ENCODE measurements around the gene SCN5A. TPM values are rescaled to one million over a fixed set of nuclear protein-coding genes. Genes with fewer than 3 reads are reported as not detected.

Gene SCN5A
- total and polyA plus RNA-seq, 10 donors: 0.02 to 1.2 (median 0.17) TPM; not detected in 3

GRCh38 chr3:38684546-38684945 is 35.1 kb upstream of the SCN5A start:
- no peak overlapping the region for H3K27ac ChIP-seq
- 11 to 29% (median 17%) methylated on average over 5 of the region's 5 CpGs for WGBS, 5 donors
- no peaks in the 10 kb centered on the region for H3K36me3 ChIP-seq
- no peak for DNase-seq
- H3K9me3 ChIP-seq: no peaks in the 10 kb centered on the region
- no peak overlapping the region for H3K4me3 ChIP-seq
- TF ChIP-seq POLR2A (IDR thresholded peaks at IDR 0.05) (no peak), CTCF (IDR thresholded peaks at IDR 0.05 in 8 of 11, conservative IDR thresholded peaks at IDR 0.05 in 3 of 11) (no peak), POLR2AphosphoS5 (IDR thresholded peaks at IDR 0.05) (no peak)
- intact Hi-C loops (cut with DNase I; ENCODE audit: low total_unique reads): no loop called here
- H3K27me3 ChIP-seq (replicated peaks in 1 of 7): peaks cover 0 to 10% (median 0%) of the 10 kb centered on the region in 7 donors
- no peaks in the 10 kb centered on the region for H3K4me1 ChIP-seq

GRCh38 chr3:38669668-38670067 is 20.2 kb upstream of the SCN5A start:
- 50 to 65% (median 58%) methylated on average over 4 of the region's 4 CpGs for WGBS, 5 donors
- DNase-seq: no peak
- H3K9me3 ChIP-seq: no peaks in the 10 kb centered on the region
- H3K4me3 ChIP-seq: no peak overlapping the region
- no peak overlapping the region for H3K27ac ChIP-seq
- intact Hi-C loops (cut with DNase I; ENCODE audit: low total_unique reads): no loop called here
- no peaks in the 10 kb centered on the region for H3K36me3 ChIP-seq
- no peaks in the 10 kb centered on the region for H3K4me1 ChIP-seq
- TF ChIP-seq CTCF (IDR thresholded peaks at IDR 0.05 in 8 of 11, conservative IDR thresholded peaks at IDR 0.05 in 3 of 11) (no peak), POLR2A (IDR thresholded peaks at IDR 0.05) (no peak), POLR2AphosphoS5 (IDR thresholded peaks at IDR 0.05) (no peak)
- peaks cover 0 to 10% (median 0%) of the 10 kb centered on the region in 7 donors for H3K27me3 ChIP-seq (replicated peaks in 1 of 7)

- Histone ChIP-seq H3K9me3 (peaks cover 0 to 37% (median 29%) of the 10 kb centered on the region in 8 donors), H3K36me3 (no peaks in the 10 kb centered on the region), H3K4me1 (no peaks in the 10 kb centered on the region), H3K27me3 (replicated peaks in 1 of 7) (peaks cover 0 to 43% (median 10%) of the 10 kb centered on the region in 7 donors), H3K4me3 (no peak overlapping the region), H3K27ac (no peak overlapping the region)
- TF ChIP-seq CTCF (IDR thresholded peaks at IDR 0.05 in 8 of 11, conservative IDR thresholded peaks at IDR 0.05 in 3 of 11) (no peak), POLR2A (IDR thresholded peaks at IDR 0.05) (no peak), POLR2AphosphoS5 (IDR thresholded peaks at IDR 0.05) (no peak)
- intact Hi-C loops (cut with DNase I; ENCODE audit: low total_unique reads): no loop called here
- DNase-seq: no peak
- WGBS, 5 donors: 51 to 74% (median 59%) methylated on average over 4 of the region's 4 CpGs
These were observed 13.1 kb upstream of the SCN5A start for GRCh38 chr3:38662544-38662943.

- Histone ChIP-seq H3K4me1 (peaks cover 0 to 5% (median 0%) of the 10 kb centered on the region in 6 donors), H3K9me3 (peaks cover 0 to 37% (median 29%) of the 10 kb centered on the region in 8 donors), H3K27ac (no peak overlapping the region), H3K27me3 (replicated peaks in 1 of 7) (peaks cover 0 to 79% (median 20%) of the 10 kb centered on the region in 7 donors), H3K36me3 (no peaks in the 10 kb centered on the region), H3K4me3 (no peak overlapping the region)
- DNase-seq: no peak
- WGBS, 5 donors: 34 to 57% (median 37%) methylated on average over 8 to 9 of the region's 9 CpGs
- intact Hi-C loops (cut with DNase I; ENCODE audit: low total_unique reads): no loop called here
- TF ChIP-seq POLR2A (IDR thresholded peaks at IDR 0.05): no peak
- TF ChIP-seq POLR2AphosphoS5 (IDR thresholded peaks at IDR 0.05): no peak
- TF ChIP-seq CTCF (IDR thresholded peaks at IDR 0.05 in 8 of 11, conservative IDR thresholded peaks at IDR 0.05 in 3 of 11): no peak
These were observed 9.4 kb upstream of the SCN5A start for GRCh38 chr3:38658841-38659240.
